ENCODE data around the gene SERPINB7.
"Not testable (repeated sequence)": the region's sequence is repeated elsewhere in the genome, so short reads cannot be mapped to it uniquely, and the experiment has no call there.

SERPINB7 gene

GRCh38 chr18:63775166-63775730 is at the start of gene SERPINB7:
Gene SERPINB7, plus strand, starts transcription at chr18:63775418. Its CDS starts 6,955 bp downstream, at chr18:63782373.
- no peak for DNase-seq

GRCh38 chr18:63725682-63726480 is 49.3 kb upstream of the SERPINB7 start:
- DNase-seq, result no peak

GRCh38 chr18:63730773-63731172 is 44.4 kb upstream of the SERPINB7 start:
- DNase-seq, result no peak

GRCh38 chr18:63731215-63731614 is 44.0 kb upstream of the SERPINB7 start:
- no peak for DNase-seq

- no peak for DNase-seq
Observed at GRCh38 chr18:63736876-63737275, 38.3 kb upstream of the SERPINB7 start.

- DNase-seq, result peak; percentile 23
Observed at GRCh38 chr18:63741769-63742168, 33.4 kb upstream of the SERPINB7 start.

GRCh38 chr18:63747006-63747405 is 28.2 kb upstream of the SERPINB7 start:
- no peak for DNase-seq

GRCh38 chr18:63749489-63749888 is 25.7 kb upstream of the SERPINB7 start:
- no peak for DNase-seq

GRCh38 chr18:63752636-63753035 is 22.6 kb upstream of the SERPINB7 start:
- DNase-seq, result no peak

GRCh38 chr18:63753676-63754075 is 21.5 kb upstream of the SERPINB7 start:
- no peak for DNase-seq

- no peak for DNase-seq
Observed at GRCh38 chr18:63757541-63757940, 17.7 kb upstream of the SERPINB7 start.

- no peak for DNase-seq
Observed at GRCh38 chr18:63758615-63759240, 16.5 kb upstream of the SERPINB7 start.

- not testable (repeated sequence) for DNase-seq
Observed at GRCh38 chr18:63759786-63760185, 15.4 kb upstream of the SERPINB7 start.

- no peak for DNase-seq
Observed at GRCh38 chr18:63762518-63762917, 12.7 kb upstream of the SERPINB7 start.

GRCh38 chr18:63763831-63764600 is 11.2 kb upstream of the SERPINB7 start:
- no peak for DNase-seq

GRCh38 chr18:63765837-63766236 is 9.4 kb upstream of the SERPINB7 start:
- DNase-seq, result no peak

GRCh38 chr18:63773551-63773950 is 1.7 kb upstream of the SERPINB7 start:
- DNase-seq, result no peak

- DNase-seq, result no peak
Observed at GRCh38 chr18:63774511-63774910, 707 bp upstream of the SERPINB7 start.

- no peak for DNase-seq
Observed at GRCh38 chr18:63779386-63779785, 4.2 kb downstream of the SERPINB7 start.

GRCh38 chr18:63783394-63783793 is 8.2 kb downstream of the SERPINB7 start:
- DNase-seq, result peak; percentile 7

- DNase-seq, result no peak
Observed at GRCh38 chr18:63784787-63785452, 9.7 kb downstream of the SERPINB7 start.

GRCh38 chr18:63787673-63788072 is 12.5 kb downstream of the SERPINB7 start:
- DNase-seq, result no peak
